Keratinocyte (primary cell): ENCODE measurements around the gene BTNL3. TPM values are rescaled to one million over a fixed set of nuclear protein-coding genes. Genes with fewer than 3 reads are reported as not detected.

Source experiments
- DNase-seq: peaks from one replicate; pipeline ENCODE4 v3.0.0-alpha.2; 2011; ENCODE audit warnings: low read depth, missing footprints, low spot score
- FAIRE-seq: peaks from 2 replicates; lab custom pipeline; 2011; peaks lifted over from hg19 to GRCh38; lab: Jason Lieb, UNC
- H2AFZ ChIP-seq: 2 replicates; pipeline ENCODE4 v1.6.0; 2012; ENCODE audit warnings: low read length, control low read depth, inconsistent platforms; ENCODE audit not compliant: control insufficient read depth
- H3K27ac ChIP-seq: 2 replicates; pipeline ENCODE4 v1.5.1; 2011; ENCODE audit warnings: low read length; ENCODE audit not compliant: control insufficient read depth, insufficient read depth
- H3K27me3 ChIP-seq: 3 replicates; pipeline ENCODE4 v1.6.0; 2011; ENCODE audit warnings: low read length; ENCODE audit not compliant: control insufficient read depth, insufficient read depth; ENCODE audit errors: extremely low read depth
- H3K36me3 ChIP-seq, 2 experiments: 2 replicates in 1 of 2; 3 replicates in 1 of 2; pipeline ENCODE4 v1.5.1; 2011; ENCODE audit warnings: low read length in 2 of 2, mild to moderate bottlenecking in 1 of 2; ENCODE audit not compliant: control insufficient read depth in 2 of 2, insufficient read depth in 2 of 2; ENCODE audit errors: extremely low read depth in 1 of 2
- H3K4me1 ChIP-seq: 3 replicates; pipeline ENCODE4 v1.5.1; 2011; ENCODE audit warnings: low read length; ENCODE audit not compliant: control insufficient read depth, insufficient read depth; ENCODE audit errors: extremely low read depth
- H3K4me2 ChIP-seq: 3 replicates; pipeline ENCODE4 v1.6.0; 2011; ENCODE audit warnings: low read depth, low read length; ENCODE audit not compliant: control insufficient read depth, insufficient read depth; ENCODE audit errors: extremely low read depth
- H3K4me3 ChIP-seq, 3 experiments: fragments of 200-600 bp in 1 of 3; sonication (generic) in 1 of 3; 2 replicates in 2 of 3; 3 replicates in 1 of 3; pipeline ENCODE4 v1.5.1; 2011 to 2016; ENCODE audit warnings: low read length in 3 of 3, mild to moderate bottlenecking in 3 of 3, control low read depth in 2 of 3, inconsistent platforms in 1 of 3, low read depth in 1 of 3, mixed read lengths in 1 of 3, mixed run types in 1 of 3, moderate library complexity in 1 of 3; ENCODE audit not compliant: control insufficient read depth in 2 of 3, insufficient read depth in 2 of 3; ENCODE audit errors: extremely low read depth in 1 of 3
- H3K79me2 ChIP-seq: 2 replicates; pipeline ENCODE4 v1.6.0; 2012; ENCODE audit warnings: low read length; ENCODE audit not compliant: control insufficient read depth, insufficient read depth
- H3K9ac ChIP-seq: 3 replicates; pipeline ENCODE4 v1.6.0; 2011; ENCODE audit warnings: low read length; ENCODE audit not compliant: control insufficient read depth, insufficient read depth; ENCODE audit errors: extremely low read depth
- H3K9me1 ChIP-seq: 3 replicates; pipeline ENCODE4 v1.6.0; 2011; ENCODE audit warnings: low read length; ENCODE audit not compliant: control insufficient read depth, insufficient read depth; ENCODE audit errors: extremely low read depth
- H3K9me3 ChIP-seq: 2 replicates; pipeline ENCODE4 v1.5.1; 2012; ENCODE audit warnings: low read depth, low read length; ENCODE audit not compliant: control insufficient read depth
- H4K20me1 ChIP-seq: 3 replicates; pipeline ENCODE4 v1.6.0; 2011; ENCODE audit warnings: low read length; ENCODE audit not compliant: control insufficient read depth, insufficient read depth; ENCODE audit errors: extremely low read depth
- CTCF ChIP-seq, 3 experiments: IDR thresholded peaks in 1 of 3; conservative IDR thresholded peaks in 1 of 3; optimal IDR thresholded peaks in 1 of 3; 2 replicates in 2 of 3; 3 replicates in 1 of 3; pipeline versions ENCODE3 to v1.5.1; 2011; ENCODE audit warnings: low read length in 3 of 3, mild to moderate bottlenecking in 3 of 3, moderate library complexity in 2 of 3, control low read depth in 1 of 3, inconsistent platforms in 1 of 3; ENCODE audit not compliant: insufficient read depth in 2 of 3; ENCODE audit errors: extremely low read depth in 1 of 3
- EZH2 ChIP-seq: IDR thresholded peaks from one replicate; pipeline ENCODE4 v1.6.1; 2012; ENCODE audit warnings: inconsistent platforms, mild to moderate bottlenecking, low read length, moderate library complexity
- dilution Hi-C: fragments of 300-500 bp; cut with MboI; formaldehyde crosslinking; loops from one replicate; pipeline ENCODE4 v1.7.0; 2020; ENCODE audit warnings: low sequenced_read_pairs; ENCODE audit not compliant: extremely low pct_ligation_motif_present
- polyA plus RNA-seq, 5 experiments: library from polyadenylated mRNA; depleted of rRNA in 3 of 5; stranded (reverse) in 3 of 5; stranded (forward) in 1 of 5; unstranded in 1 of 5; fragments of >200 nt; gene quantifications; 1 replicate in 1 of 5; 2 replicates in 3 of 5; 3 replicates in 1 of 5; pipeline versions ENCODE4 v1.2.1 to v1.2.3, GENCODE V29; 2011 to 2012; ENCODE audit warnings: missing spikeins in 2 of 5, low read depth in 1 of 5, low replicate concordance in 1 of 5

The BTNL3 gene
- polyA plus RNA-seq, 1 donor (not counting 4 experiments of a cell fraction or from before 2014, with no cell fraction given), result not detected

GRCh38 chr5:180977852-180978251 is 10.8 kb upstream of the BTNL3 start:
- Histone ChIP-seq H3K9me3 (no peaks in the 10 kb centered on the region), H3K4me1 (no peaks in the 10 kb centered on the region), H2AFZ (no peak overlapping the region), H3K9me1 (no peaks in the 10 kb centered on the region), H3K27me3 (no peaks in the 10 kb centered on the region), H3K4me2 (no peak overlapping the region), H4K20me1 (no peaks in the 10 kb centered on the region), H3K9ac (no peak overlapping the region), H3K27ac (no peak overlapping the region), H3K36me3 (no peaks in the 10 kb centered on the region), H3K79me2 (no peaks in the 10 kb centered on the region), H3K4me3 (no peak overlapping the region)
- no peak for FAIRE-seq
- no peak for DNase-seq
- TF ChIP-seq CTCF (optimal IDR thresholded peaks at IDR 0.05 in 1 of 3, IDR thresholded peaks at IDR 0.05 in 1 of 3, conservative IDR thresholded peaks at IDR 0.05 in 1 of 3; ENCODE audit: extremely low read depth in 1 of 3, insufficient read depth in 2 of 3, low read length in 3 of 3), result no peak
- no peak for TF ChIP-seq EZH2
- dilution Hi-C loops, result no loop called here

- H3K79me2 ChIP-seq, result no peaks in the 10 kb centered on the region
- no peaks in the 10 kb centered on the region for H4K20me1 ChIP-seq
- dilution Hi-C loops, result no loop called here
- no peak for FAIRE-seq
- H3K4me1 ChIP-seq, result no peaks in the 10 kb centered on the region
- no peaks in the 10 kb centered on the region for H3K27me3 ChIP-seq
- H3K27ac ChIP-seq, result no peak overlapping the region
- no peak overlapping the region for H3K9ac ChIP-seq
- no peaks in the 10 kb centered on the region for H3K9me3 ChIP-seq
- H3K36me3 ChIP-seq, result no peaks in the 10 kb centered on the region
- TF ChIP-seq EZH2, result no peak
- TF ChIP-seq CTCF (optimal IDR thresholded peaks at IDR 0.05 in 1 of 3, IDR thresholded peaks at IDR 0.05 in 1 of 3, conservative IDR thresholded peaks at IDR 0.05 in 1 of 3; ENCODE audit: extremely low read depth in 1 of 3, insufficient read depth in 2 of 3, low read length in 3 of 3), result no peak
- no peak overlapping the region for H3K4me3 ChIP-seq
- no peak for DNase-seq
- no peaks in the 10 kb centered on the region for H3K9me1 ChIP-seq
- no peak overlapping the region for H3K4me2 ChIP-seq
- no peak overlapping the region for H2AFZ ChIP-seq
Observed at GRCh38 chr5:180982008-180982741, 6.5 kb upstream of the BTNL3 start.
